Right kidney (tissue), 1 donor: ENCODE data around the gene EDDM13.

Source experiments
- DNase-seq: peaks from one replicate; pipeline ENCODE4 v3.0.0-alpha.2; 2016

EDDM13 gene

GRCh38 chr19:56295531-56296455 is 23.2 kb downstream of the EDDM13 start:
- DNase-seq = no peak

DNA sequence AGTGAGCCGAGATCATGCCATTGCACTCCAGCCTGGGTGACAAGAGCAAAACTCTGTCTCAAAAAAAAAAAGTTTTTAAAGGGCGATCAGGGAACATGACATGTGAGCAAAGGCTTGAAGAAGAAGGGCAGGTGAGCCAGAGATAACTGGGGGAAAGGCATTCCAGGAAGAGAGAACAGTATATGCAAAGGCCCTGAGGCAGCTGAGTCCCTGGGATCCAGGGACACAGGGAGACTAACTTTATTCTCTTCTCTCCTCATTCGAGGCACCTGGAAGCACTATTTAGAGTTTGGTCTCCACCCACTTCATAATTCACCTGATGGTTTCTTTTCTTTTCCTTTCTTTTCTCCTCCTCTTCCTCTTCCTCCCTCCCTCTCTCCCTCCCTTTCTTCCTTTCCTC is 24.5 kb downstream of the EDDM13 start:
- DNase-seq = no peak

DNA sequence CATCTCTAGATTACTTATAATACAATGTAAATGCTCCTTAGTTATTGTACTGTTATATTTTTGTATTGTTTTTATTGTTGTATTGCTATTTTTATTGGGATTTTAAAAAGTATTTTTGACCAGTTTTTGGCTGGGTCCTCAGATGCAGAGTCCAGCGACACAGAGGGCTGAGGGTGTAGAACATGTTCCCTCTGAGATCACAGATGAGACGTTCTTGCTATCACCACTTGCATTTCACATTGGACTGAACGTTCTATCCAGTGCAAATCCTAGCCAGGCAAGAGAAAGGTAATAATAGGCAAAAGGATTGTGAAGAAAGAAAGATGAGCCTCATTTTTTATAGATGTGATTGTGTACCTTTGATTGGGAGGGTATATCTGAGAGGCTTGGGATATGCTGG is 27.1 kb downstream of the EDDM13 start:
- DNase-seq = no peak

DNA sequence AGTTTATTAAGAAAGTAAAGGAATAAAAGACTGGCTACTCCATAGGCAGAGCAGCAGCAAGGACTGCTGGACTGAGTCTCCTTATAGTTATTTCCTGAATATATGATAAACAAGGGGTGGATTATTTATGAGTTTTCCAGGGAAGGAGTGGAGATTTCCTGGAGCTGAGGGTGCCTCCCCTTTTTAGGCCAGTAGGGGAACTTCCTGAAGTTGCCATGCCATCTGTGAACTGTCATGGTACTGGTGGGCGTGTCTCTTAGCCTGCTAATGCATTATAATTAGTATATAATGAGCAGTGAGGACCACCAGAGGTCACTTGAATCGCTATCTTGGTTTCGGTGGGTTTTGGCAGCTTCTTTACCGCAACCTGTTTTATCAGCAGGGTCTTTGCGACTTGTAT is 28.6 kb downstream of the EDDM13 start:
- no peak for DNase-seq

GRCh38 chr19:56301886-56302620 is 29.5 kb downstream of the EDDM13 start:
- DNase-seq = no peak

DNA sequence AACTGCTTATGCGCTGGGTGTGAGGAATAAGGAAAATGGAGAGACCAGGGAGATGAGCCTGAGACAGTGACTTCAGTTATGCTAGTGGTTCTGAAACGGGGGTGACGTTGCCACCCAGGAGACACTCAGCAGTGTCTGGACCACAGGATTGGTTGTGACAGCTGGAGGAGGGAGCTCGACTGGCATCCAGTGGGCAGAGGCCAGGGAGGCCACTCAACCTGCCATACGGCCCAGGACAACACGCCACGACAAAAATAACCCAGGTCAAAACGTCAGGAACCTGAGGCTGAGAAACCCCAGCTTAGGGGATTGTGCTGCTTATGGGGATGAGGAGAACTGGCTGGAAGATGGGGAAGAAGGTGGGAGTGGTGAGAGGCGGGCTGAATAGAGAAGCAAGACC is 31.7 kb downstream of the EDDM13 start:
- no peak for DNase-seq

- peak; percentile 33 for DNase-seq
Measured at GRCh38 chr19:56306016-56306415, 33.5 kb downstream of the EDDM13 start.

GRCh38 chr19:56307062-56307461 is 34.5 kb downstream of the EDDM13 start:
- peak; percentile 19 for DNase-seq

DNA sequence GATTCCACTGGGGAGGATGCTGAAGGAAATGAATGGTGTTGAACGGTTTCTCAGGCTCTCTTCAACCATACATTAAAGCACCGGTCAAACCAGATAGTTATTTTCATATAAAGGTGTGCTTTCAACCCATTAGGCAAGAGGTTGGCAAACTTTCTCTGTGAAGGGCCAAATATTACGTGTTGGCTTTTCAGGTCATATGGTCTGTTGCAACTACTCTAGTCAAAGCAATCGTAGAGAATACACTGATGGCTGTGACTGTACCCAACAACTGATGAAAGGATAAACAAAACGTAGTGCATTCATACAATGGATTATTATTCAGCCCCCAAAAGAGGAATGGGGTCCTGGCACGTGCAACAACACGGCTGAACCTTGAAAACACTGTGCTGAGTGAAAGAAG is 36.2 kb downstream of the EDDM13 start:
- no peak for DNase-seq

DNA sequence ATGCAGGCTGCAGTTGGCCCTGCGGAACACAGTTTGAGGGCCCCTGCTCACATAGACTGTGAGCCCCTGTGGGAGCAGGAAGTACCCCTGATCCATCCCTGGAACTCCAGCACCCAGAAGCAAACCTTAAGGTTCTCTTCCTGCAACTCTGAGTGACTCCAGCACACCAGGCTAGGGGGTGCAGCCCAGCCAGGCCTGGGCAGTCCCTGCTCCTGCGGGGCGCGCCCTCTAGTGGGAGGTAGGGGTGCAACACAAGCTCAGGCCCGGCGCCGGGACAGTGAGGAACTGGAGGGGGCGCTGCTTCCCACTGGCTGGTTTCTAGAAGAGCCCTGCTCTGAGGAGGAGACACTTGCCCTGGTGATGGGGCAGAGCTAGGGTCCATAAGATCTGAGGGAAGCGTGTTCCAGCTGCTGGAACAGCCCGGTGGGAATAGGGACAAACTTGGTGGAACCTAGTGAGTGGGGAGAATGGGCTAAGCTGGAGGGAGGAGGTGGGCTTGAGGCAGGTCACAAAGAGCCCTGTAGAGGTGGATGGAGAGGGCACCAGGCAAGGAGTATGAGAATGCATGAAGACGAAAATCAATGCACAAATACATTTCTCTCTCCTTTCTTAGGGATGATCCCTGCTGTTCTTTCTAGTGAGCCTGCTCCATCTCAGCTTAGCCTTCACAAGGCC is 37.1 kb downstream of the EDDM13 start:
- DNase-seq = no peak

- DNase-seq = no peak
Measured at GRCh38 chr19:56310462-56310861, 37.9 kb downstream of the EDDM13 start.

GRCh38 chr19:56312342-56312741 is 39.8 kb downstream of the EDDM13 start:
- DNase-seq = no peak

- no peak for DNase-seq
Measured at GRCh38 chr19:56312787-56313657, 40.5 kb downstream of the EDDM13 start.

DNA sequence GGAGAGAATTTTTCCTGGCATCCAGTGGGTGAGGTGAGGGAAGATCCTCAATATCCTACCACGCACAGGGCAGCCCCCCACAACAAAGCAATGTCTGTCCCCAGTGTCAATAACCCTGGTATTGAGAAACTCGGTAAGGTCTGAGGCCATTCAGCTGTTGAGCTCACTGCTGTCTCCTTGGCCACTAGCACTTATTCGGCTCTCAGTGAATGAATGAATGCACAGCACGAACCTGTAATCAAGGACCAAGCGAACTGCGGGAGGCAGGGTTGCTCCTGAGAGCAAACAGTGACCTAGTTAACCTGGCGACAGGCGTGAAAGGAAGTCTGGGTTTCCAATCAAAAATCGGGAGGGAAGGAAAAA is 41.5 kb downstream of the EDDM13 start:
- DNase-seq = no peak

DNA sequence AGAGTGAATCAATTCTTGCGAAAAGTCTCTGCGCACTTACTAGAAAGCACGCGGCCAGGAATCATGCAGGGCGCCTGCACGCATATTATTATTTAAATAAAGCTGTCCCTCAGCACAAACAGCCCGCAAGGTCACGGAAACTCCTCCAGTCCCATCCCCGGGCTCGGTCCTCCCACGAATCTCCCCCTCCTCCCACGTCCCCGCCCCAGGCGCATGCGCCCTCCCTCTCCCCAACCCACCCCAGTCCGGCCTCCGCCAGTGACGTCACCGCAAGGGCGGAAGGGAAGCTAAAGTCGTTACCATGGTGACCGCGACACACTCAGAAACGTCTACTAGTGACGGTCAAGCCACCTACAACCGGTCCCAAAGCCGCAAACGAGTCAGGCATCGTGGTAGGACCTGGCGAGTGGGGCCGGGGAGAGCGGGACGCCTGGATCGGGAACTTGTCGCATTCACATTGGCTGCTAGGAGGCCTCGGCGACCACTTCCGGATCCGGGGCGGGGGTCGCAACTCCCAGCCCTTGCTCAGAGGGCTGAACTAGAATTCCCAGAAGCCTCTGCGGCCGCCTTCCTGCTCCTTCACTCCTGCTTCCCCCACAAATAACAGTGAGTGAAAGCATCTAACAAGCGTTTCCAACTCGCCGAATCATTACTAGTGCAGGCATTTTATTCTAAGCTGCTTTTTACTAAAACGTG is 42.0 kb downstream of the EDDM13 start, which contains the start of gene ZSCAN5A:
ZSCAN5A (minus strand) TSS at position 459 of the 696 bp plus-strand sequence. CDS start 89,793 bp downstream, outside the sequence.
- DNase-seq = peak; percentile 100

- peak; percentile 98 for DNase-seq
Measured at GRCh38 chr19:56315077-56315828, 42.7 kb downstream of the EDDM13 start.

GRCh38 chr19:56316728-56317127 is 44.2 kb downstream of the EDDM13 start:
- no peak for DNase-seq

DNA sequence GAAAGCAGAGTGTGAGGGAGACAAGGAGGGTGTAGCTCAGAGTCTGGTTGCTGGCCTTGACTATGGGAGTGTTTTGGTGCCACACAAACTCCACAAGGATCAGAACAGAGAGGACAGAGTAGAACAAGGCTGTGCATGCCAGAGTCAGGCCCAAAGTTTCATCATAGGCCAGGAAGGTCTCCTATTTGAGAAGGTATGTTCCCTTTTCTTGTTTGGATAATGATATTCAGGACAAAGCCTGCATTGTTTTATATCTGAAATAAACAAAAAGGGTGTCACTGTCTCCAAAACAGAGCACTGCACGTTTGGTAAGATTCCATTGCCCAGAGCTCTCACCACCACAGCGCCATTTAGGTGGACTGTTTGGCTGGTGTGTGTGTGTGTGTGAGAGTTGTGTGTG is 45.2 kb downstream of the EDDM13 start:
- no peak for DNase-seq

DNA sequence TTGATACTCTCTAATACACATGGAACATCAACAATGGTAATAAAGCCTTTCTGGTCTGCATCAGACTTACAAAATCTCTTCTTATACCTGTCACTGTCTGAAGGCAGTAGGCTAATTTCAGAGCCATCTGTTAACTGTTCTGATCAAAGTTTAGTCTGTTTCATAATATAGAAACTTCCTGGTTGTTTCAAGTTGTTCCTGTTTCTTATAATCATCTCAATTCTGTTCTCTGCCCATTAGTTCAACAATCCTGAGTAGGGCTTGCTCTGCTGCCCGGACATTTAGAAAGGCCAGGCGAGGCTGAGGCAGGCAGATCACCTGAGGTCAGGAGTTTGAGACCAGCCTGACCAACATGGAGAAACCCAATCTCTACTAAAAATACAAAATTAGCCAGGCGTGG is 47.4 kb downstream of the EDDM13 start:
- DNase-seq = no peak

DNA sequence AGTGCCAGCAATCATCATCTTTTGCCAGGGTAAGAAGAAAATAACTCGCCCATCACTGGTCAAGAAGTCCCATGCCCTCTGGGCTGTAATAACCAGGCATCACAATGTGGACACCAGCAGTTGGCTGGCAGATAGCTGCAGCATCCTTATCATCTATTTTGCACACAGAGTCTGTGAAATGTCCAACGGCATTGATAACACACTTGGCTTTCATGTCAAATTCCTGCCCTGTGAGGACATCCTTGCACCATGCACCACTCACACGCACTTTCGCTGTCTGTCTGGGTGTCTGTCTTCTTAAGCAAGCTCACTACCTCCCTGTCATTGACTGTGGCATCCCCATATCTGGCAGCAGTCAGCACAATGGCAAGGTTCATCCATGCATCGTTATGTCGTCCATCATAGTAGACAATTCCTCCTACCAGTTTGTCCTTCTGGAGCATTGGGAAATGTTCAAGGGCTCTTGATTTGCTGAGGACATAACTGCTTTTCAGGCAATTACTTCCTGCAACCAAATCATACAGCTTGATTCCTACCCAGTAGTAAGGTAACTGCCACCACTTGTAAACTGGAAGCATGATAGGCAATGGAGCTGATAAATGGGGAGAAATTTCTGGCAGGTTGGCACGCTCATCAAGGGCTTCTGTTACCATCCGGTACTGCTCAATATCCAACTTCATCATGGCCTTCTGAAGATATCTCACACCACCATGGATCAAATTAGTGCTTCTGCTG is 48.9 kb downstream of the EDDM13 start:
- no peak for DNase-seq
